Measurements from ENCODE around the gene CSN3.

Gene CSN3

DNA sequence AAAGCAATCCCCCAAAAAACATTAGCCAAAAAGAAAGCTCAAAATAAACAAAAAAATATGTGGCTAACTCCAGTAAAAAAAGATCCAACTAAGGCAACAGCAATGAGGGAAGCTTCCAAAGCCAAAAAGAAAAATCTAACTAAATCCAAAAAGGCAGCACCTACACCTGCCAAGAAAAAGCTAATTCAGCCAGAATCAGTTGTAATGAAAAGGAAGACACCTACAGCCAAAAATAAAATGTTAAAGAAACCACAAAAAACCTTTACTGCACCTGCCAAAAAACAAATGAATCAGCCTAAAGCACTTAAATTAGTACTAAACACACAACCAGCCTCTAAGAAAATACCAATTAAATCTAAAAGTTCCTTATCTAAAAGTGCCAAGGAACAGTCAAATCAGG, 55.2 kb downstream of the CSN3 start:
- DNase-seq: no peak

GRCh38 chr4:70298051-70298450, 55.7 kb downstream of the CSN3 start:
- no peak for DNase-seq

- no peak for DNase-seq
Measured at GRCh38 chr4:70299643-70300042, 57.2 kb downstream of the CSN3 start.

DNA sequence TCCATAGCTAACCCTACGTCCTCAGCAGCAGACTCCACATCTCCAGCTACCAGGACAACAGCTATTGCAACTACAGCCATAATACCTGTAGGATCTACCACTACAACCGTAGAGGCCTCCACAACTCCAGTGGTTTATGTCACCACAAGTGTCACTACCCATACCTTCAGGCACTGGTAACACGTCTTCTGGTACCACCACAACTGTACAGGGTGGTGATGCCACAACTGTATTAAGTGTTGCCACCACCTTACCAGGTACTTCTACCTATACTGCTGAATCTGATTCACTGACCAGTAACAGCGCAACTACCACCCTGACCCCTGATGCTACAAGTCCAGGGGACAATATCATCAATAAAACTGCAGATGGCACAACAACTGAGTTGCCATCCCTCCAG, 57.8 kb downstream of the CSN3 start:
- DNase-seq: no peak
